Vagina (tissue), 2 donors: ENCODE results near the gene RAB28.

Source experiments
- CTCF ChIP-seq, 3 experiments: fragments of 450-650 bp in 2 of 3; fragments of 200-600 bp in 1 of 3; sonication (generic) in 1 of 3; IDR thresholded peaks; one replicate each; pipeline ENCODE4 v1.5.1; 2017 to 2019; ENCODE audit warnings: antibody characterized with exemption in 3 of 3, mild to moderate bottlenecking in 2 of 3, moderate library complexity in 2 of 3
- POLR2A ChIP-seq, 2 donors: fragments of 450-650 bp; IDR thresholded peaks; one replicate each; pipeline ENCODE4 v1.6.1; 2017; ENCODE audit warnings: antibody characterized with exemption in 2 of 2, mild to moderate bottlenecking in 2 of 2, moderate library complexity in 2 of 2
- POLR2AphosphoS5 ChIP-seq, 2 donors: sonication (generic); formaldehyde crosslinking; IDR thresholded peaks; one replicate each; pipeline ENCODE4 v1.9.0; 2017; ENCODE audit warnings: antibody characterized with exemption in 2 of 2, mild to moderate bottlenecking in 2 of 2, low read depth in 1 of 2; ENCODE audit not compliant: insufficient read depth in 1 of 2

GRCh38 chr4:13496605-13497004 lies 12.5 kb upstream of the RAB28 start:
- TF ChIP-seq CTCF (IDR thresholded peaks at IDR 0.05) (no peak), POLR2A (IDR thresholded peaks at IDR 0.05) (no peak), POLR2AphosphoS5 (IDR thresholded peaks at IDR 0.05; ENCODE audit: insufficient read depth in 1 of 2, low read depth in 1 of 2) (no peak)
